Cardiac muscle cell (in vitro differentiated cells and primary cell): ENCODE measurements around the gene DIPK1C. TPM values are rescaled to one million over a fixed set of nuclear protein-coding genes. Genes with fewer than 3 reads are reported as not detected.

Source experiments
- DNase-seq, 2 donors: peaks; one replicate each; pipeline versions ENCODE4 v3.0.0 to v3.0.0-alpha.2; 2010 to 2017; ENCODE audit warnings: low read depth in 1 of 2, low spot score in 1 of 2
- H3K27ac ChIP-seq: fragments of 200-600 bp; sonication (generic); 2 replicates; pipeline ENCODE4 v1.5.1; 2016
- H3K27me3 ChIP-seq: fragments of 200-600 bp; sonication (generic); 2 replicates; pipeline ENCODE4 v1.6.0; 2016; ENCODE audit warnings: control low read depth
- H3K36me3 ChIP-seq: fragments of 200-600 bp; sonication (generic); 2 replicates; pipeline ENCODE4 v1.5.1; 2016; ENCODE audit warnings: control low read depth
- H3K4me1 ChIP-seq: fragments of 200-600 bp; sonication (generic); 2 replicates; pipeline ENCODE4 v1.8.1; 2017; ENCODE audit warnings: low read depth, mild to moderate bottlenecking, mixed run types
- H3K4me3 ChIP-seq: fragments of 200-600 bp; sonication (generic); 2 replicates; pipeline ENCODE4 v1.5.1; 2016; ENCODE audit warnings: mild to moderate bottlenecking
- H3K9me3 ChIP-seq: fragments of 200-600 bp; sonication (generic); 2 replicates; pipeline ENCODE4 v1.5.1; 2017; ENCODE audit warnings: low read depth, mild to moderate bottlenecking, control low read depth
- CTCF ChIP-seq: IDR thresholded peaks from 2 replicates; pipeline ENCODE4 v1.5.1; 2012; ENCODE audit warnings: low read depth, mild to moderate bottlenecking, low read length
- polyA plus RNA-seq: library from polyadenylated mRNA; unstranded; fragments of >200 nt; fragmentation: Nextera tagmentation; extraction: Ambion mirVana; gene quantifications from 2 replicates; pipeline ENCODE4 v1.2.1, GENCODE V29; 2016
- total RNA-seq: library from RNA; depleted of rRNA; stranded (reverse); fragments of >200 nt; gene quantifications from 2 replicates; pipeline ENCODE4 v1.2.3, GENCODE V29; 2016

Gene DIPK1C
- total and polyA plus RNA-seq, 2 experiments from 2014 or later = not detected

- TF ChIP-seq CTCF = no peak
- peak in 1 of 2 donors; percentile 65 for DNase-seq
- no peak overlapping the region for H3K4me3 ChIP-seq
- H3K9me3 ChIP-seq = no peaks in the 10 kb centered on the region
- H3K27ac ChIP-seq = no peak overlapping the region
- no peaks in the 10 kb centered on the region for H3K4me1 ChIP-seq
- H3K27me3 ChIP-seq = no peaks in the 10 kb centered on the region
- no peaks in the 10 kb centered on the region for H3K36me3 ChIP-seq
Observed at GRCh38 chr18:74489676-74490075, 32.6 kb upstream of the DIPK1C start.

DNA sequence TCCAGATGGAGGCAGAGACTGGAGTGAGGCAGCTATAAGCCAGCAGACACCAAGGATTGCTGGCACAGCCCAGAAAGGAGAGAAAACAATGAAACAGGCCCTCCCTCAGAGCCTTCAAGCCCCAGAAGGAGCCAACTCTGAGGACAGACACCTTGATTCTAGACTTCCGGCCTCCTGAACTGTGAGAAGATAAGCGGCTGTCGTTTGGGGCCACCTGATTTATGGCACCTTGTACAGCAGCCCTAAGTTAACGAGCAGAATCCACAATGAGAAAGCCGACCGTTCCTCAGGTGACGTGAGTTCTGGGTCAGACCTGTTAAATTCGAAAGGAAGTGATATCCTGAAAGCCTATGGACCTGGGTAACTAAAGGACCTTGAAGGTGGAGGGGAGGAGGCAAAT, 31.8 kb upstream of the DIPK1C start:
- H3K27me3 ChIP-seq = no peaks in the 10 kb centered on the region
- no peaks in the 10 kb centered on the region for H3K36me3 ChIP-seq
- H3K9me3 ChIP-seq = no peaks in the 10 kb centered on the region
- no peak for TF ChIP-seq CTCF
- H3K4me3 ChIP-seq = no peak overlapping the region
- no peaks in the 10 kb centered on the region for H3K4me1 ChIP-seq
- no peak for DNase-seq
- no peak overlapping the region for H3K27ac ChIP-seq

GRCh38 chr18:74488354-74488753, 31.2 kb upstream of the DIPK1C start:
- H3K4me3 ChIP-seq = no peak overlapping the region
- no peak for DNase-seq
- no peaks in the 10 kb centered on the region for H3K27me3 ChIP-seq
- H3K9me3 ChIP-seq = no peaks in the 10 kb centered on the region
- no peak for TF ChIP-seq CTCF
- no peaks in the 10 kb centered on the region for H3K36me3 ChIP-seq
- no peak overlapping the region for H3K27ac ChIP-seq
- H3K4me1 ChIP-seq = no peaks in the 10 kb centered on the region

DNA sequence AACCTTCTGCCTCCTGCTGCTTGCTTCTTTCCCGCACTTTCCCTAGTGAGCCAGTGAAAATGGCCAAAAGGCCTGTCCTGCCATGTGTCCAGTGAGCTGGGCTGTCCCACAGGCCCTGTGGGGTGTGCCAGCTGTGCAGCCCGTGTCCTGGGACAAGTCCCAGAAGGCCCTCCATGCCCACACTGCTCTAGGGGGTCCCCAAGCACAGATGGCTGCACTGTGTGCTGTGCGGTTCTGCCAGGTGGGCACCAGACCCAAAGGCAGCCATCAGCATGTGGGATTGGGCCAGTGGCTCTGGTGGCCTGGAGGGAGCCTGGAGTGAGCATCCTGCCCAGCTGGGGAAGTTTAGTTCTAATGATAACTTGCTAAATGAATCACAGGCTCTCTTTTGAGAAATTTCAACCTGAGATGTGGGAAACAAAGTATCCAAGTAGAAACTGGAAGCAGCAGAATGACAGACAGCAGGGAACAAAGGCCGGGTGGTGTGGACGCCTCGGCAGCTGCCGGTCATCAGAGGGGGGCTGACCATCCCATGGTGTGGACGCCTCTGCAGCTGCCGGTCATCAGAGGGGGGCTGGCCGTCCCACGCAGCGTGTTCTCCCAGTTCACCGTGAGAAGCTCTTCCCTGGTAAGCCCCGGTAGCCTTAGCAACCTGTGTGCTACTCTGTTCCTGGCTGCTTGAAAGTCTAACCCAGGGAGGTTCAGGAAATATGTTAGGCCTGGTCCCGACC, 29.2 kb upstream of the DIPK1C start:
- no peaks in the 10 kb centered on the region for H3K36me3 ChIP-seq
- no peak for TF ChIP-seq CTCF
- no peaks in the 10 kb centered on the region for H3K4me1 ChIP-seq
- DNase-seq = no peak
- H3K27ac ChIP-seq = no peak overlapping the region
- no peaks in the 10 kb centered on the region for H3K27me3 ChIP-seq
- no peaks in the 10 kb centered on the region for H3K9me3 ChIP-seq
- H3K4me3 ChIP-seq = no peak overlapping the region

- Histone ChIP-seq H3K36me3 (no peaks in the 10 kb centered on the region), H3K27ac (no peak overlapping the region), H3K4me1 (no peaks in the 10 kb centered on the region), H3K9me3 (no peaks in the 10 kb centered on the region), H3K4me3 (no peak overlapping the region), H3K27me3 (no peaks in the 10 kb centered on the region)
- no peak for TF ChIP-seq CTCF
- no peak for DNase-seq
Observed at GRCh38 chr18:74482697-74483096, 25.6 kb upstream of the DIPK1C start.
